RWPE1 (cell line): ENCODE results near the gene GPC5.

ENCODE experiments used
- CTCF ChIA-PET: fragments of 350-600 bp; sonication (Branson Sonifier 250); formaldehyde crosslinking; extraction: SDS; loops from one replicate; lab custom pipeline; 2021; lab: Yijun Ruan, JAX
- POLR2A ChIA-PET: fragments of 400-600 bp; formaldehyde crosslinking; extraction: SDS; loops from one replicate; lab custom pipeline; 2020; ENCODE audit warnings: antibody characterized with exemption; ENCODE audit not compliant: low non-redundant PET; lab: Yijun Ruan, JAX
- DNase-seq: peaks from one replicate; pipeline ENCODE4 v3.0.0; 2012; ENCODE audit warnings: low spot score
- H3K27ac ChIP-seq: fragments of 450-650 bp; 2 replicates; pipeline ENCODE4 v1.5.1; 2017
- TF ChIP-seq, protein P1 (sequence below): fragments of 450-650 bp; conservative IDR thresholded peaks from 2 replicates; pipeline ENCODE4 v1.5.1; 2017; ENCODE audit warnings: low read depth, mild to moderate bottlenecking

Gene GPC5

GRCh38 chr13:91353494-91353893, 44.9 kb upstream of the GPC5 start:
- TF ChIP-seq, protein P1, sequence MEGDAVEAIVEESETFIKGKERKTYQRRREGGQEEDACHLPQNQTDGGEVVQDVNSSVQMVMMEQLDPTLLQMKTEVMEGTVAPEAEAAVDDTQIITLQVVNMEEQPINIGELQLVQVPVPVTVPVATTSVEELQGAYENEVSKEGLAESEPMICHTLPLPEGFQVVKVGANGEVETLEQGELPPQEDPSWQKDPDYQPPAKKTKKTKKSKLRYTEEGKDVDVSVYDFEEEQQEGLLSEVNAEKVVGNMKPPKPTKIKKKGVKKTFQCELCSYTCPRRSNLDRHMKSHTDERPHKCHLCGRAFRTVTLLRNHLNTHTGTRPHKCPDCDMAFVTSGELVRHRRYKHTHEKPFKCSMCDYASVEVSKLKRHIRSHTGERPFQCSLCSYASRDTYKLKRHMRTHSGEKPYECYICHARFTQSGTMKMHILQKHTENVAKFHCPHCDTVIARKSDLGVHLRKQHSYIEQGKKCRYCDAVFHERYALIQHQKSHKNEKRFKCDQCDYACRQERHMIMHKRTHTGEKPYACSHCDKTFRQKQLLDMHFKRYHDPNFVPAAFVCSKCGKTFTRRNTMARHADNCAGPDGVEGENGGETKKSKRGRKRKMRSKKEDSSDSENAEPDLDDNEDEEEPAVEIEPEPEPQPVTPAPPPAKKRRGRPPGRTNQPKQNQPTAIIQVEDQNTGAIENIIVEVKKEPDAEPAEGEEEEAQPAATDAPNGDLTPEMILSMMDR = no peak
- DNase-seq = no peak
- CTCF ChIA-PET = no interaction called here
- H3K27ac ChIP-seq = no peak overlapping the region
- POLR2A ChIA-PET = no interaction called here

DNA sequence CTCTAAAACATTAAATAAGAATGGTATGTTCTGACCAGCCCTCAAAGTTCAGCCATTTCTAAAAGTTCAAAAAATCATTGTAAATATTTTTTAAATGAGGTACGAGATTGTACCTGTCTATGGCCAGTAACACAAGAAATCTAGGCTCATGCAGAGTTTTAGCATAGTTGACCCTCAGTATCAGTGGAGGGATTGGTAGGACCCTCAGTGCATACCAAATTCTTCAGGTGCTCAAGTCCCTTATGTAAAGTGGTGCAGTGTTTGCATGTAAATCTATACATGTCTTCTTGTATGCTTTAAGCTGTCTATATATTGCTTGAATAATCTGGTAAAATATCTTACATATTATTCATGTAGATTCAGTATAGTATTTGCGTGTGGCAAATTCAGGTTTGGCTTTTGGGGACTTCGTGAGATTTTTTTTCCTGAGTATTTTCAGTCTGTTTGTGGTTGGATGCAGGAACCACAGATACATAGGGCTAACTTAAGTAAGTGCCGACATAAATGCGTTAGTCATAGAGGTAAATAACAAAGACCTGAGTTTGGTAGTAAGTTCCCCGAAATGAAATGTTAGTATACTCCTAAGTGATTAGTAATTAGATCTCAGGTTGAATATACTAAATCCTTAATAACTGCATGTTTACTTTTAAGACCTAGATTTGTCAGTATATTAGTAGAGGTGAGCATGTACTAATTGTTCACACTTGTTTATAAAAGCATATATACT, 43.2 kb upstream of the GPC5 start:
- POLR2A ChIA-PET = no interaction called here
- TF ChIP-seq, protein P1 = no peak
- CTCF ChIA-PET = no interaction called here
- H3K27ac ChIP-seq = no peak overlapping the region
- no peak for DNase-seq

- no peak for DNase-seq
- ChIA-PET CTCF (no interaction called here), POLR2A (no interaction called here)
These were observed 42.4 kb upstream of the GPC5 start for GRCh38 chr13:91355826-91356710.

DNA sequence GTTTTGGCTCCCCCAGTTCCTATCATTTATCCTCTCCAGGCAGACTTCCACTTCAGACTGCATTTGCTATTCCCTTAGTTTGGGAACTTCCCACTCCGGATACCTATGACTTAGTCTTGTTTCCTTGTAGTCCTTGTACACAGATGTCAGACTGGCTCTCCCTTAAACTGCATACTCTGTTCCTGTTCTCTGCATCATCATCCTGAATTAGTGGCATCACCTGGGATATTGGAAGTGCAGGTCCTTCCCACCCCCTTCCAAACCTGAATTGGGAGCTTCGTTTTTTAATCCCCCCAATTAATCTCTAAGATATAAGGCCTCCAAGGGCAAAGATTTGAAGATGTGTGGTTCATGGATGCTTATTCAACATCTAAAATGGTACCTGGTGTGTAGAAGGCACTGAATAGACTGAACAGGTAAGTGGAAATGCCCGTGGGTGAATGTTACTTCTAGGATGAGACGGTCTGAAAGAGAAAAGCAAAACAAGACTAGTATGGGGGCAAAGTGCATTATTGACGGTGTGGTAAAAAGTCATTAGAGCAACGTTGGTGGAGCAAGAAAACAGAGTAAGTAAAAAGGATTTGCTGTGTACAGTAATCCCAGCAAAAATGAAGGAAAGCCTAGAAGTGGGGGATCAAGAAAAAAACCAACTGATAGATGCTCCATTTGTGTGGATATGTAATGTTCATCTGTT, 41.4 kb upstream of the GPC5 start:
- H3K27ac ChIP-seq = no peak overlapping the region
- TF ChIP-seq, protein P1 = no peak
- no peak for DNase-seq
- ChIA-PET CTCF (interaction anchor here (0.7 kb wide), 1 partner anchor 511 kb away, joined by 3 read pairs; no protein-coding TSS in a partner anchor), POLR2A (no interaction called here)

More at GRCh38 chr13:91355826-91356710, 42.4 kb upstream of the GPC5 start:
- no peak overlapping the region for H3K27ac ChIP-seq
- TF ChIP-seq, protein P1 = no peak

DNA sequence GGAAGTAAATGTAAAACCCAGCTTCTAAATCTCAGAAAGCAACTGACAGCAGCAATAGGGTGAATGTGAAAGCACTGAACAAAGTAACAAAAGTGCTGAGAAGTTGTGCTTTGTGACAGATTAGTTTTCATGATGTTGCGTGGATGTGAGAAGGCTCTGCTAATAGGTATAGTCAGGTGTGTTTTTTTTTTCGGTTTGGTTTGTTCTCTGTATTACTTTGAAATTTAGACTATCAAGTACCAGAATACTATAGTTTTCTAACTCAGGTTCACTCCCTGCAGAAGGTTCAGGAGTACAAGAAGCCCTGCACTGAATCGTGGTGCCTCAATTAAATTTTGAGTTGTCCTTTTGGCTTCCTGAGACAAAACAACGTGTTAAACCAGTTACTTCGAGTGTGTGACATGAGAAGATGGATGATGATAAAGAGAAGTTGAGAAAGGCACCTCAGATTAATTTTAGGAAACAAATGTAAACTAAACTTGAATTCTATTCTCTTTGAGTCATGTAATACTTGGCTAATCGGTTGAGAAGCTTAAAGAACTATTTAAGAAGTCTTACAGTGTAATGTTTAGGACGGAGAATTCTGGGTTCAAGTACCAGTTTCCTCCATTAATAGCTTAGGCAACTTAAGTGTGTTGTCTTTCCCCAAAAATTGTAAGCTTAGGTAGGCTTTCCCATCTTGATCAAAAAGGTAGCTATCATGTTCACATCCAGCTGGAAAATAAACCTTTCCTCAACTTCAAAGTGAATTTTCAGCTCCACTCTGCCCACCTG, 40.6 kb upstream of the GPC5 start:
- CTCF ChIA-PET = no interaction called here
- no peak overlapping the region for H3K27ac ChIP-seq
- POLR2A ChIA-PET = no interaction called here
- no peak for DNase-seq
- TF ChIP-seq, protein P1 = no peak

DNA sequence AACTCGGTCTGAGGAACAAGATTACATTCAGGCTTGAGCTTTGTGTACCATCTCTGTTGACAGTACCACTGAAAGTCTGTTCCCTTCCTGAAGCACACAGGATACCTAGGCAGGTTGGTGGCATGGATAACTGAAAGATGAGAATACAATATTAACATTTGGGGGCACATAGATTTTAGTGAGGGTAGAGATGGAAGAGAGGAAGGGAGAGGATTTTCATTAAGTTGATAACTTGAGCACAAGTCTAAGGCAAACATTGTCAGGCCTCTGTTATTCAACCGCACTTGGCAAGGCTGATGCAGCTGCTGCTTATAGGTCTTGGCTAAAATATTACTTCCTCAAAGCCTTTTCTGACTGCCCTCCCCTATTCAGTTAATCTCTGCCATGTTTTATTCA, 40.0 kb upstream of the GPC5 start:
- POLR2A ChIA-PET = no interaction called here
- CTCF ChIA-PET = no interaction called here
- TF ChIP-seq, protein P1 = no peak
- H3K27ac ChIP-seq = no peak overlapping the region
- no peak for DNase-seq
